ENCODE measurements around the gene GPC4. TPM values are rescaled to one million over a fixed set of nuclear protein-coding genes. Genes with fewer than 3 reads are reported as not detected.

Gene GPC4
- total and polyA plus RNA-seq, 4 donors = 0.23 to 1.3 (median 0.71) TPM

DNA sequence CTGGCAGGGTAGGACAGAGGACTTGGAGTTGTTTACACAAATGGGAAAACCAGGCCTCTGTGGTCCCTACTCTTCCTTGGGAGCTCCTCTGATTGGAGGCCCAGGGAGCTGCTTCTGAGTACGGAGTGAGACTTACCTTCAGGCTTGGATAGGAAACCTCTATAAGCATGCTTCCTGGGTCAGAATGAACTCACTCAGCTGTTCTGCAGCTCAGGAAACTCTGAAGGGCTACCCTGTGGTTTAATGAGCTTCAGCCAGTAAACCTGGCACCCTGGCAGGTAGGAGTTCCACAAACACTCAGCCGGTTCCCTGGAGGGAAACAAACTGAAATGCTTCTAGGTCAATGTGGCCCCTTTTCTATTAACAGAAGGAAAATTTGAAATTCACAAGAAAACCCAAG lies 146.1 kb downstream of the GPC4 start:
- 76% methylated on average over 2 of the region's 2 CpGs for WGBS
- DNase-seq (ENCODE audit: low spot score) = no peak
- no peaks in the 10 kb centered on the region for H3K27me3 ChIP-seq (ENCODE audit: control insufficient read depth in 4 of 4, insufficient read depth in 4 of 4, low read length in 3 of 4)

DNA sequence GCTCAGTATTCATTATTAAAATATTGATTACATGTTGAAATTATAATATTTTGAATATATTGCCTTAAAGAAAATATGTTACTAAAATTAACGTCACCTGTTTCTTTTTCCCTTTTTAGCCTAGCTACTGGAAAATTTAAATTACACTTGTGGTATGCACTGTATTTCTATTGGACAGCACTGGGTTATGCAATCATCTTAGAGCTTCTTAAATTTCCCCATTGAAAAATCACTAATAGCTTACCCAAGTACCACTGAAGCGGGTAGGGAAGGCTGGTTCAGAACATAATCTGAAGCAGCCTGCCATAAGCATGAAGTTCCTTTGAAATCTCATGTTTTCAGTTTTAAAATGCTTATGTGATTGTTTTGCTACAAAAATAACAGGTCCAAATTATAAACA lies 147.7 kb downstream of the GPC4 start:
- Histone ChIP-seq H3K4me1 (ENCODE audit: control insufficient read depth in 4 of 4, insufficient read depth in 4 of 4, low read length in 3 of 4) (no peaks in the 10 kb centered on the region), H3K36me3 (ENCODE audit: control insufficient read depth in 4 of 4, insufficient read depth in 3 of 4, low read depth in 1 of 4, low read length in 3 of 4) (no peaks in the 10 kb centered on the region), H3K27me3 (ENCODE audit: control insufficient read depth in 4 of 4, insufficient read depth in 4 of 4, low read length in 3 of 4) (no peaks in the 10 kb centered on the region), H3K4me3 (ENCODE audit: low read depth in 1 of 3, low read length in 3 of 3) (no peak overlapping the region), H3K27ac (ENCODE audit: low read depth in 1 of 2, low read length in 2 of 2) (no peak overlapping the region), H3K9ac (ENCODE audit: low read depth in 1 of 2, low read length in 2 of 2) (no peak overlapping the region), H3K9me3 (ENCODE audit: control insufficient read depth in 4 of 4, low read length in 3 of 4) (no peaks in the 10 kb centered on the region)
- TF ChIP-seq, protein P1, sequence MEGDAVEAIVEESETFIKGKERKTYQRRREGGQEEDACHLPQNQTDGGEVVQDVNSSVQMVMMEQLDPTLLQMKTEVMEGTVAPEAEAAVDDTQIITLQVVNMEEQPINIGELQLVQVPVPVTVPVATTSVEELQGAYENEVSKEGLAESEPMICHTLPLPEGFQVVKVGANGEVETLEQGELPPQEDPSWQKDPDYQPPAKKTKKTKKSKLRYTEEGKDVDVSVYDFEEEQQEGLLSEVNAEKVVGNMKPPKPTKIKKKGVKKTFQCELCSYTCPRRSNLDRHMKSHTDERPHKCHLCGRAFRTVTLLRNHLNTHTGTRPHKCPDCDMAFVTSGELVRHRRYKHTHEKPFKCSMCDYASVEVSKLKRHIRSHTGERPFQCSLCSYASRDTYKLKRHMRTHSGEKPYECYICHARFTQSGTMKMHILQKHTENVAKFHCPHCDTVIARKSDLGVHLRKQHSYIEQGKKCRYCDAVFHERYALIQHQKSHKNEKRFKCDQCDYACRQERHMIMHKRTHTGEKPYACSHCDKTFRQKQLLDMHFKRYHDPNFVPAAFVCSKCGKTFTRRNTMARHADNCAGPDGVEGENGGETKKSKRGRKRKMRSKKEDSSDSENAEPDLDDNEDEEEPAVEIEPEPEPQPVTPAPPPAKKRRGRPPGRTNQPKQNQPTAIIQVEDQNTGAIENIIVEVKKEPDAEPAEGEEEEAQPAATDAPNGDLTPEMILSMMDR (IDR thresholded peaks at IDR 0.05; ENCODE audit: low read depth, low read length, missing input control) = no peak
- TF ChIP-seq, protein P2, sequence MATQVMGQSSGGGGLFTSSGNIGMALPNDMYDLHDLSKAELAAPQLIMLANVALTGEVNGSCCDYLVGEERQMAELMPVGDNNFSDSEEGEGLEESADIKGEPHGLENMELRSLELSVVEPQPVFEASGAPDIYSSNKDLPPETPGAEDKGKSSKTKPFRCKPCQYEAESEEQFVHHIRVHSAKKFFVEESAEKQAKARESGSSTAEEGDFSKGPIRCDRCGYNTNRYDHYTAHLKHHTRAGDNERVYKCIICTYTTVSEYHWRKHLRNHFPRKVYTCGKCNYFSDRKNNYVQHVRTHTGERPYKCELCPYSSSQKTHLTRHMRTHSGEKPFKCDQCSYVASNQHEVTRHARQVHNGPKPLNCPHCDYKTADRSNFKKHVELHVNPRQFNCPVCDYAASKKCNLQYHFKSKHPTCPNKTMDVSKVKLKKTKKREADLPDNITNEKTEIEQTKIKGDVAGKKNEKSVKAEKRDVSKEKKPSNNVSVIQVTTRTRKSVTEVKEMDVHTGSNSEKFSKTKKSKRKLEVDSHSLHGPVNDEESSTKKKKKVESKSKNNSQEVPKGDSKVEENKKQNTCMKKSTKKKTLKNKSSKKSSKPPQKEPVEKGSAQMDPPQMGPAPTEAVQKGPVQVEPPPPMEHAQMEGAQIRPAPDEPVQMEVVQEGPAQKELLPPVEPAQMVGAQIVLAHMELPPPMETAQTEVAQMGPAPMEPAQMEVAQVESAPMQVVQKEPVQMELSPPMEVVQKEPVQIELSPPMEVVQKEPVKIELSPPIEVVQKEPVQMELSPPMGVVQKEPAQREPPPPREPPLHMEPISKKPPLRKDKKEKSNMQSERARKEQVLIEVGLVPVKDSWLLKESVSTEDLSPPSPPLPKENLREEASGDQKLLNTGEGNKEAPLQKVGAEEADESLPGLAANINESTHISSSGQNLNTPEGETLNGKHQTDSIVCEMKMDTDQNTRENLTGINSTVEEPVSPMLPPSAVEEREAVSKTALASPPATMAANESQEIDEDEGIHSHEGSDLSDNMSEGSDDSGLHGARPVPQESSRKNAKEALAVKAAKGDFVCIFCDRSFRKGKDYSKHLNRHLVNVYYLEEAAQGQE (IDR thresholded peaks at IDR 0.05) = no peak
- TF ChIP-seq TAF1 (conservative IDR thresholded peaks at IDR 0.05) (no peak), GABPA (IDR thresholded peaks at IDR 0.05 in 1 of 2, conservative IDR thresholded peaks at IDR 0.05 in 1 of 2) (no peak), JUND (IDR thresholded peaks at IDR 0.05) (no peak), RAD21 (IDR thresholded peaks at IDR 0.05) (no peak), HNF4G (IDR thresholded peaks at IDR 0.05) (no peak), FOXA1 (IDR thresholded peaks at IDR 0.05) (no peak), NR2F2 (IDR thresholded peaks at IDR 0.05) (no peak), HNF4A (conservative IDR thresholded peaks at IDR 0.05) (no peak), FOXA2 (IDR thresholded peaks at IDR 0.05) (no peak), EGR1 (IDR thresholded peaks at IDR 0.05; ENCODE audit: low read depth in 2 of 2) (no peak), YY1 (IDR thresholded peaks at IDR 0.05) (no peak)
- TF ChIP-seq, protein P3, sequence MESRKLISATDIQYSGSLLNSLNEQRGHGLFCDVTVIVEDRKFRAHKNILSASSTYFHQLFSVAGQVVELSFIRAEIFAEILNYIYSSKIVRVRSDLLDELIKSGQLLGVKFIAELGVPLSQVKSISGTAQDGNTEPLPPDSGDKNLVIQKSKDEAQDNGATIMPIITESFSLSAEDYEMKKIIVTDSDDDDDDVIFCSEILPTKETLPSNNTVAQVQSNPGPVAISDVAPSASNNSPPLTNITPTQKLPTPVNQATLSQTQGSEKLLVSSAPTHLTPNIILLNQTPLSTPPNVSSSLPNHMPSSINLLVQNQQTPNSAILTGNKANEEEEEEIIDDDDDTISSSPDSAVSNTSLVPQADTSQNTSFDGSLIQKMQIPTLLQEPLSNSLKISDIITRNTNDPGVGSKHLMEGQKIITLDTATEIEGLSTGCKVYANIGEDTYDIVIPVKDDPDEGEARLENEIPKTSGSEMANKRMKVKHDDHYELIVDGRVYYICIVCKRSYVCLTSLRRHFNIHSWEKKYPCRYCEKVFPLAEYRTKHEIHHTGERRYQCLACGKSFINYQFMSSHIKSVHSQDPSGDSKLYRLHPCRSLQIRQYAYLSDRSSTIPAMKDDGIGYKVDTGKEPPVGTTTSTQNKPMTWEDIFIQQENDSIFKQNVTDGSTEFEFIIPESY (IDR thresholded peaks at IDR 0.05) = no peak
- TF ChIP-seq, protein P4, sequence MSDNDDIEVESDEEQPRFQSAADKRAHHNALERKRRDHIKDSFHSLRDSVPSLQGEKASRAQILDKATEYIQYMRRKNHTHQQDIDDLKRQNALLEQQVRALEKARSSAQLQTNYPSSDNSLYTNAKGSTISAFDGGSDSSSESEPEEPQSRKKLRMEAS (IDR thresholded peaks at IDR 0.05) = no peak
- WGBS = 91% methylated on average over 2 of the region's 2 CpGs
- no peak for DNase-seq (ENCODE audit: low spot score)

More for the DNA sequence above, 146.1 kb downstream of the GPC4 start:
- Histone ChIP-seq H3K36me3 (ENCODE audit: control insufficient read depth in 4 of 4, insufficient read depth in 3 of 4, low read depth in 1 of 4, low read length in 3 of 4) (no peaks in the 10 kb centered on the region), H3K27ac (ENCODE audit: low read depth in 1 of 2, low read length in 2 of 2) (no peak overlapping the region), H3K9ac (ENCODE audit: low read depth in 1 of 2, low read length in 2 of 2) (no peak overlapping the region), H3K9me3 (ENCODE audit: control insufficient read depth in 4 of 4, low read length in 3 of 4) (no peaks in the 10 kb centered on the region), H3K4me3 (ENCODE audit: low read depth in 1 of 3, low read length in 3 of 3) (no peak overlapping the region), H3K4me1 (ENCODE audit: control insufficient read depth in 4 of 4, insufficient read depth in 4 of 4, low read length in 3 of 4) (no peaks in the 10 kb centered on the region)
- TF ChIP-seq, protein P5, sequence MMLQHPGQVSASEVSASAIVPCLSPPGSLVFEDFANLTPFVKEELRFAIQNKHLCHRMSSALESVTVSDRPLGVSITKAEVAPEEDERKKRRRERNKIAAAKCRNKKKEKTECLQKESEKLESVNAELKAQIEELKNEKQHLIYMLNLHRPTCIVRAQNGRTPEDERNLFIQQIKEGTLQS (IDR thresholded peaks at IDR 0.05) = no peak
- TF ChIP-seq, protein P2 (IDR thresholded peaks at IDR 0.05) = no peak
- TF ChIP-seq FOXA2 (IDR thresholded peaks at IDR 0.05) (no peak), HNF4A (conservative IDR thresholded peaks at IDR 0.05) (no peak), YY1 (IDR thresholded peaks at IDR 0.05) (no peak), SP1 (IDR thresholded peaks at IDR 0.05) (no peak)
